ENCODE results near the gene NEURL4.

Gene NEURL4

GRCh38 chr17:7279448-7279847 is 49.7 kb downstream of the NEURL4 start:
- DNase-seq (ENCODE audit: low spot score) = no peak

- no peak for DNase-seq (ENCODE audit: low spot score)
Observed at GRCh38 chr17:7266784-7267183, 62.4 kb downstream of the NEURL4 start.

Measured in D341Med (cell line).